Gastroesophageal sphincter (tissue), 4 donors: ENCODE measurements around the gene GSTT4. TPM values are rescaled to one million over a fixed set of nuclear protein-coding genes. Genes with fewer than 3 reads are reported as not detected.
"Not testable (repeated sequence)": the region's sequence is repeated elsewhere in the genome, so short reads cannot be mapped to it uniquely, and the experiment has no call there.

Experiments used
- ATAC-seq: fragments of 150-250 bp; one replicate; pipeline ENCODE4 v1.9.1; 2016; ENCODE audit warnings: mild to moderate bottlenecking, moderate library complexity
- H3K27ac ChIP-seq, 4 donors: fragments of 200-600 bp; sonication (generic) in 3 of 4; 1 replicate in 3 of 4; 2 replicates in 1 of 4; pipeline ENCODE4 v1.5.1; 2016 to 2019
- H3K27me3 ChIP-seq: fragments of 200-600 bp; sonication (generic); one replicate; pipeline ENCODE4 v1.5.1; 2019
- H3K36me3 ChIP-seq, 2 donors: fragments of 200-600 bp; sonication (generic); one replicate each; pipeline ENCODE4 v1.5.1; 2019; ENCODE audit warnings: control low read depth in 1 of 2
- H3K4me1 ChIP-seq, 3 donors: fragments of 200-600 bp; sonication (generic); 1 replicate in 2 of 3; 2 replicates in 1 of 3; pipeline ENCODE4 v1.5.1; 2016 to 2019; ENCODE audit warnings: control low read depth in 2 of 3
- H3K4me3 ChIP-seq, 2 donors: fragments of 200-600 bp; sonication (generic); one replicate each; pipeline ENCODE4 v1.5.1; 2019; ENCODE audit warnings: mild to moderate bottlenecking in 1 of 2, moderate library complexity in 1 of 2
- H3K9me3 ChIP-seq, 3 donors: fragments of 200-600 bp; sonication (generic); one replicate each; pipeline ENCODE4 v1.5.1; 2017 to 2019; ENCODE audit warnings: control low read depth in 2 of 3
- CTCF ChIP-seq, 4 experiments: fragments of 200-600 bp in 2 of 4; fragments of 450-650 bp in 2 of 4; sonication (generic) in 1 of 4; IDR thresholded peaks; one replicate each; pipeline ENCODE4 v1.5.1; 2017 to 2019; ENCODE audit warnings: antibody characterized with exemption in 4 of 4, mild to moderate bottlenecking in 2 of 4, moderate library complexity in 2 of 4
- EP300 ChIP-seq: sonication (generic); formaldehyde crosslinking; IDR thresholded peaks from one replicate; pipeline ENCODE4 v1.6.1; 2017; ENCODE audit warnings: antibody characterized with exemption, mild to moderate bottlenecking
- POLR2A ChIP-seq, 2 donors: fragments of 450-650 bp; IDR thresholded peaks; one replicate each; pipeline ENCODE4 v1.6.1; 2017; ENCODE audit warnings: antibody characterized with exemption in 2 of 2, mild to moderate bottlenecking in 2 of 2, moderate library complexity in 1 of 2
- POLR2AphosphoS5 ChIP-seq: sonication (generic); formaldehyde crosslinking; IDR thresholded peaks from one replicate; pipeline ENCODE4 v1.6.1; 2017; ENCODE audit warnings: antibody characterized with exemption
- WGBS, 2 donors: methylation state at CpG; one replicate each; pipeline ENCODE4 v1.1.5; 2018; ENCODE audit warnings: low coverage in 1 of 2; 5-methylcytosine and 5-hydroxymethylcytosine counted together
- total RNA-seq, 4 donors: library from RNA; depleted of rRNA; stranded (reverse); fragments of >200 nt; gene quantifications; one replicate each; pipeline ENCODE4 v1.1.0, GENCODE V29; 2016

Gene GSTT4
- total RNA-seq, 4 donors from 2014 or later: 0.23 TPM; not detected in 3

- no peaks in the 10 kb centered on the region for H3K27me3 ChIP-seq
- TF ChIP-seq EP300 (no peak), POLR2AphosphoS5 (no peak), CTCF (IDR thresholded peaks at IDR 0.05) (no peak), POLR2A (IDR thresholded peaks at IDR 0.05) (no peak)
- peaks cover 0 to 8% (median 0%) of the 10 kb centered on the region in 3 donors for H3K4me1 ChIP-seq
- no peak overlapping the region for H3K27ac ChIP-seq
- H3K4me3 ChIP-seq: no peak overlapping the region
- ATAC-seq: no peak
- peaks cover 0 to 88% of the 10 kb centered on the region in 2 donors for H3K36me3 ChIP-seq
- H3K9me3 ChIP-seq: no peaks in the 10 kb centered on the region
- 100% methylated on average over 1 of the region's 2 CpGs; no CpG with 5 or more reads in 1 of the 2 donors for WGBS, 2 donors
Measured at GRCh38 chr22:24049978-24050377, 44.7 kb upstream of the GSTT4 start.

- TF ChIP-seq POLR2AphosphoS5 (no peak), POLR2A (IDR thresholded peaks at IDR 0.05) (no peak), CTCF (IDR thresholded peaks at IDR 0.05) (no peak), EP300 (no peak)
- Histone ChIP-seq H3K36me3 (peaks cover 0 to 87% of the 10 kb centered on the region in 2 donors), H3K4me3 (no peak overlapping the region), H3K9me3 (no peaks in the 10 kb centered on the region), H3K27me3 (no peaks in the 10 kb centered on the region), H3K27ac (no peak overlapping the region), H3K4me1 (peaks cover 0 to 8% (median 0%) of the 10 kb centered on the region in 3 donors)
- WGBS, 2 donors: 92 to 93% methylated on average over 2 of the region's 5 CpGs
- ATAC-seq: no peak
Measured at GRCh38 chr22:24049211-24049610, 44.0 kb upstream of the GSTT4 start.

- H3K27ac ChIP-seq: no peak overlapping the region
- no peak for ATAC-seq
- WGBS, 2 donors: 56 to 82% methylated on average over 1 to 3 of the region's 5 CpGs
- TF ChIP-seq CTCF (IDR thresholded peaks at IDR 0.05): no peak
- TF ChIP-seq POLR2AphosphoS5: no peak
- no peak for TF ChIP-seq POLR2A (IDR thresholded peaks at IDR 0.05)
- H3K4me3 ChIP-seq: no peak overlapping the region
- H3K9me3 ChIP-seq: no peaks in the 10 kb centered on the region
- no peaks in the 10 kb centered on the region for H3K4me1 ChIP-seq
- H3K36me3 ChIP-seq: peaks cover 0 to 98% of the 10 kb centered on the region in 2 donors
- no peaks in the 10 kb centered on the region for H3K27me3 ChIP-seq
Measured at GRCh38 chr22:24046024-24046423, 40.8 kb upstream of the GSTT4 start.

GRCh38 chr22:24043958-24044357 lies 38.7 kb upstream of the GSTT4 start:
- Histone ChIP-seq H3K4me3 (no peak overlapping the region), H3K36me3 (peaks cover 0 to 98% of the 10 kb centered on the region in 2 donors), H3K4me1 (no peaks in the 10 kb centered on the region), H3K27ac (no peak overlapping the region), H3K9me3 (no peaks in the 10 kb centered on the region), H3K27me3 (no peaks in the 10 kb centered on the region)
- TF ChIP-seq POLR2AphosphoS5 (no peak), CTCF (IDR thresholded peaks at IDR 0.05) (no peak), POLR2A (IDR thresholded peaks at IDR 0.05) (no peak), EP300 (no peak)
- no peak for ATAC-seq
- WGBS, 2 donors: 79 to 98% methylated on average over 2 to 4 of the region's 4 CpGs

GRCh38 chr22:24043465-24043864 lies 38.2 kb upstream of the GSTT4 start:
- not testable (repeated sequence) for H3K27me3 ChIP-seq, ATAC-seq, H3K4me1 ChIP-seq, H3K9me3 ChIP-seq, H3K4me3 ChIP-seq, H3K27ac ChIP-seq
- H3K36me3 ChIP-seq: peaks cover 0 to 98% of the 10 kb centered on the region in 2 donors
- 40 to 95% methylated on average over 1 to 4 of the region's 5 CpGs for WGBS, 2 donors
